H1 (cell line): ENCODE measurements around the gene SRSF1. TPM values are rescaled to one million over a fixed set of nuclear protein-coding genes. Genes with fewer than 3 reads are reported as not detected.

Experiments used
- ASH2L ChIP-seq: fragments of 200-600, 300-600 bp; sonication (generic); IDR thresholded peaks from one replicate; pipeline ENCODE4 v1.7.1; 2017; ENCODE audit warnings: low read length
- CHD2 ChIP-seq: IDR thresholded peaks from 2 replicates; pipeline ENCODE4 v1.6.1; 2012; ENCODE audit warnings: low read length, improper control_type of control experiment
- HDAC6 ChIP-seq: IDR thresholded peaks from one replicate; pipeline ENCODE4 v1.7.1; 2012; ENCODE audit warnings: low read depth, mild to moderate bottlenecking, inconsistent platforms, low read length, moderate library complexity
- JUND ChIP-seq: IDR thresholded peaks from 2 replicates; pipeline ENCODE4 v1.6.1; 2011; ENCODE audit warnings: mild to moderate bottlenecking, improper control_type of control experiment, low read length
- KDM5A ChIP-seq: fragments of 200-600 bp; IDR thresholded peaks from 2 replicates; pipeline ENCODE4 v1.7.1; 2012; ENCODE audit warnings: mild to moderate bottlenecking, low read length, inconsistent platforms, mixed read lengths
- POLR2A ChIP-seq, 2 experiments: IDR thresholded peaks; 1 replicate in 1 of 2; 2 replicates in 1 of 2; pipeline ENCODE4 v1.6.1; 2011; ENCODE audit warnings: low read depth in 2 of 2, low read length in 2 of 2, mild to moderate bottlenecking in 2 of 2; ENCODE audit errors: control extremely low read depth in 1 of 2
- POLR2AphosphoS5 ChIP-seq: IDR thresholded peaks from 2 replicates; pipeline ENCODE4 v1.6.1; 2011; ENCODE audit warnings: low read depth, low read length
- SP4 ChIP-seq: IDR thresholded peaks from 2 replicates; pipeline ENCODE4 v1.6.1; 2012; ENCODE audit warnings: low read length, inconsistent platforms
- TAF7 ChIP-seq: optimal IDR thresholded peaks from 2 replicates; pipeline ENCODE3; 2011; ENCODE audit warnings: low read depth, mild to moderate bottlenecking, inconsistent platforms, low read length, moderate library complexity, borderline replicate concordance
- polyA plus RNA-seq, 7 experiments: library from polyadenylated mRNA; depleted of rRNA in 3 of 7; stranded (reverse) in 5 of 7; unstranded in 2 of 7; fragments of >200 nt in 5 of 7; fragments of 200-250 nt in 2 of 7; gene quantifications; 1 replicate in 5 of 7; 2 replicates in 1 of 7; 4 replicates in 1 of 7; pipeline versions ENCODE4 v1.2.1 to v1.2.3, GENCODE V29; 2011 to 2013; ENCODE audit warnings: missing spikeins in 2 of 7, mixed read lengths in 2 of 7
- total RNA-seq: library from RNA; stranded (reverse); fragmentation: NEBNext Ultra II Directional; extraction: Animal tissue kit (Norgen Biotek cat#: 25700); gene quantifications from 2 replicates; pipeline ENCODE4 v1.2.1, GENCODE V29; 2021
- TF ChIP-seq, protein P1 (sequence below): fragments of 300-600 bp; sonication (generic); IDR thresholded peaks from 2 replicates; pipeline ENCODE4 v1.7.1; 2012; ENCODE audit warnings: low read length, moderate library complexity, mild to moderate bottlenecking, inconsistent platforms; ENCODE audit not compliant: insufficient replicate concordance
- TF ChIP-seq, protein P2 (sequence below): IDR thresholded peaks from 2 replicates; pipeline ENCODE4 v1.6.1; 2012; ENCODE audit warnings: inconsistent platforms

SRSF1 gene
- total and polyA plus RNA-seq, 2 of the 8 experiments (the other 6 are each of a cell fraction or from before 2014, with no cell fraction given): 149 to 429 TPM

DNA sequence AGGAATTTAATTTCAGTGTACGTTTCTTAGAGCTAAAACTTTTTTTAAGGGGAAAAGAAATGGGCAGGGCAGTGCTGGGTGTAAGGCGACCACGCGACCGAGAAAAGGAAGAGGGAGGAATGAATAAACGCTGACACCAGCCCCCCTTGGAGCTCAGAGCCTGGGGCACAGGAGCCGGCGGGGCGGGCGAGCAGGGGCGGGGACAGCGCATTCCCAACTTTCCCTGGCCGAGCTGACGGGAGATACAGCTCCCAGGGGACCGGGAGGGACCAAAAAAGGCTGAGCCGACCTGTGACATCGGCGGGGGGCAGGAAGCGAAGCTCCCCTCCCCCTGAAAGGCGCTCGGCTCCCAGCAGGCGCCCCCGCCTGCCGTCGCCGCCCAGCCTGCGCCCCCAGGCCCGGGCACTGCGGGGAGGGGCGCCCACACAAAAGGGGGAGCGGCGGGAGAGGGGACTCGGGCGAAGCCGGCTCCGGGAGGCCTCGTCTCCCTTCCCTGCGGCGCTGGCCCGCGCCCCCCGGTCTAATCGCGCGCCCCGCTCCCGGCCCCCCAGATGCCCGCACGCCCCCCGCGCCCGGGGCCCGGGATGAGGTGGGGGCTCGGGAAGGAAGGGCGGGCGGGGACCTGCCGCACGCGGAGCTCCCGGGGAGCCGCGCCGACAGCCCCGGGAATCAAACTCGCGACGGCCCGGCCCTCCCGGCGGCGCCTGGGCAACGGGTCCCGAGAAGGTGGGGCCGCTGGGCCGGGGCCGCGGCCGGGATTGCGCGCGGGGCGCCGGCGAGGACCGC, 52.5 kb downstream of the SRSF1 start (continued):
- TF ChIP-seq, protein P1, sequence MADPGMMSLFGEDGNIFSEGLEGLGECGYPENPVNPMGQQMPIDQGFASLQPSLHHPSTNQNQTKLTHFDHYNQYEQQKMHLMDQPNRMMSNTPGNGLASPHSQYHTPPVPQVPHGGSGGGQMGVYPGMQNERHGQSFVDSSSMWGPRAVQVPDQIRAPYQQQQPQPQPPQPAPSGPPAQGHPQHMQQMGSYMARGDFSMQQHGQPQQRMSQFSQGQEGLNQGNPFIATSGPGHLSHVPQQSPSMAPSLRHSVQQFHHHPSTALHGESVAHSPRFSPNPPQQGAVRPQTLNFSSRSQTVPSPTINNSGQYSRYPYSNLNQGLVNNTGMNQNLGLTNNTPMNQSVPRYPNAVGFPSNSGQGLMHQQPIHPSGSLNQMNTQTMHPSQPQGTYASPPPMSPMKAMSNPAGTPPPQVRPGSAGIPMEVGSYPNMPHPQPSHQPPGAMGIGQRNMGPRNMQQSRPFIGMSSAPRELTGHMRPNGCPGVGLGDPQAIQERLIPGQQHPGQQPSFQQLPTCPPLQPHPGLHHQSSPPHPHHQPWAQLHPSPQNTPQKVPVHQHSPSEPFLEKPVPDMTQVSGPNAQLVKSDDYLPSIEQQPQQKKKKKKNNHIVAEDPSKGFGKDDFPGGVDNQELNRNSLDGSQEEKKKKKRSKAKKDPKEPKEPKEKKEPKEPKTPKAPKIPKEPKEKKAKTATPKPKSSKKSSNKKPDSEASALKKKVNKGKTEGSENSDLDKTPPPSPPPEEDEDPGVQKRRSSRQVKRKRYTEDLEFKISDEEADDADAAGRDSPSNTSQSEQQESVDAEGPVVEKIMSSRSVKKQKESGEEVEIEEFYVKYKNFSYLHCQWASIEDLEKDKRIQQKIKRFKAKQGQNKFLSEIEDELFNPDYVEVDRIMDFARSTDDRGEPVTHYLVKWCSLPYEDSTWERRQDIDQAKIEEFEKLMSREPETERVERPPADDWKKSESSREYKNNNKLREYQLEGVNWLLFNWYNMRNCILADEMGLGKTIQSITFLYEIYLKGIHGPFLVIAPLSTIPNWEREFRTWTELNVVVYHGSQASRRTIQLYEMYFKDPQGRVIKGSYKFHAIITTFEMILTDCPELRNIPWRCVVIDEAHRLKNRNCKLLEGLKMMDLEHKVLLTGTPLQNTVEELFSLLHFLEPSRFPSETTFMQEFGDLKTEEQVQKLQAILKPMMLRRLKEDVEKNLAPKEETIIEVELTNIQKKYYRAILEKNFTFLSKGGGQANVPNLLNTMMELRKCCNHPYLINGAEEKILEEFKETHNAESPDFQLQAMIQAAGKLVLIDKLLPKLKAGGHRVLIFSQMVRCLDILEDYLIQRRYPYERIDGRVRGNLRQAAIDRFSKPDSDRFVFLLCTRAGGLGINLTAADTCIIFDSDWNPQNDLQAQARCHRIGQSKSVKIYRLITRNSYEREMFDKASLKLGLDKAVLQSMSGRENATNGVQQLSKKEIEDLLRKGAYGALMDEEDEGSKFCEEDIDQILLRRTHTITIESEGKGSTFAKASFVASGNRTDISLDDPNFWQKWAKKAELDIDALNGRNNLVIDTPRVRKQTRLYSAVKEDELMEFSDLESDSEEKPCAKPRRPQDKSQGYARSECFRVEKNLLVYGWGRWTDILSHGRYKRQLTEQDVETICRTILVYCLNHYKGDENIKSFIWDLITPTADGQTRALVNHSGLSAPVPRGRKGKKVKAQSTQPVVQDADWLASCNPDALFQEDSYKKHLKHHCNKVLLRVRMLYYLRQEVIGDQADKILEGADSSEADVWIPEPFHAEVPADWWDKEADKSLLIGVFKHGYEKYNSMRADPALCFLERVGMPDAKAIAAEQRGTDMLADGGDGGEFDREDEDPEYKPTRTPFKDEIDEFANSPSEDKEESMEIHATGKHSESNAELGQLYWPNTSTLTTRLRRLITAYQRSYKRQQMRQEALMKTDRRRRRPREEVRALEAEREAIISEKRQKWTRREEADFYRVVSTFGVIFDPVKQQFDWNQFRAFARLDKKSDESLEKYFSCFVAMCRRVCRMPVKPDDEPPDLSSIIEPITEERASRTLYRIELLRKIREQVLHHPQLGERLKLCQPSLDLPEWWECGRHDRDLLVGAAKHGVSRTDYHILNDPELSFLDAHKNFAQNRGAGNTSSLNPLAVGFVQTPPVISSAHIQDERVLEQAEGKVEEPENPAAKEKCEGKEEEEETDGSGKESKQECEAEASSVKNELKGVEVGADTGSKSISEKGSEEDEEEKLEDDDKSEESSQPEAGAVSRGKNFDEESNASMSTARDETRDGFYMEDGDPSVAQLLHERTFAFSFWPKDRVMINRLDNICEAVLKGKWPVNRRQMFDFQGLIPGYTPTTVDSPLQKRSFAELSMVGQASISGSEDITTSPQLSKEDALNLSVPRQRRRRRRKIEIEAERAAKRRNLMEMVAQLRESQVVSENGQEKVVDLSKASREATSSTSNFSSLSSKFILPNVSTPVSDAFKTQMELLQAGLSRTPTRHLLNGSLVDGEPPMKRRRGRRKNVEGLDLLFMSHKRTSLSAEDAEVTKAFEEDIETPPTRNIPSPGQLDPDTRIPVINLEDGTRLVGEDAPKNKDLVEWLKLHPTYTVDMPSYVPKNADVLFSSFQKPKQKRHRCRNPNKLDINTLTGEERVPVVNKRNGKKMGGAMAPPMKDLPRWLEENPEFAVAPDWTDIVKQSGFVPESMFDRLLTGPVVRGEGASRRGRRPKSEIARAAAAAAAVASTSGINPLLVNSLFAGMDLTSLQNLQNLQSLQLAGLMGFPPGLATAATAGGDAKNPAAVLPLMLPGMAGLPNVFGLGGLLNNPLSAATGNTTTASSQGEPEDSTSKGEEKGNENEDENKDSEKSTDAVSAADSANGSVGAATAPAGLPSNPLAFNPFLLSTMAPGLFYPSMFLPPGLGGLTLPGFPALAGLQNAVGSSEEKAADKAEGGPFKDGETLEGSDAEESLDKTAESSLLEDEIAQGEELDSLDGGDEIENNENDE: no peak
- TF ChIP-seq, protein P2, sequence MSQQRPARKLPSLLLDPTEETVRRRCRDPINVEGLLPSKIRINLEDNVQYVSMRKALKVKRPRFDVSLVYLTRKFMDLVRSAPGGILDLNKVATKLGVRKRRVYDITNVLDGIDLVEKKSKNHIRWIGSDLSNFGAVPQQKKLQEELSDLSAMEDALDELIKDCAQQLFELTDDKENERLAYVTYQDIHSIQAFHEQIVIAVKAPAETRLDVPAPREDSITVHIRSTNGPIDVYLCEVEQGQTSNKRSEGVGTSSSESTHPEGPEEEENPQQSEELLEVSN: 0 out of 2 replicates have a peak, but pooled peaks have one; percentile 4
- TF ChIP-seq TAF7 (no peak), CHD2 (no peak), ASH2L (peak; percentile 69), KDM5A (no peak), POLR2A (IDR thresholded peaks at IDR 0.05; ENCODE audit: control extremely low read depth in 1 of 2, low read depth in 2 of 2, low read length in 2 of 2) (no peak), HDAC6 (no peak), JUND (no peak), SP4 (no peak), POLR2AphosphoS5 (no peak)
